CD4-positive, alpha-beta T cell treated with Interferon alpha-2 for 1 hour (primary cell): ENCODE measurements around the gene LONRF3.

ENCODE experiments used
- DNase-seq, 2 donors: peaks; one replicate each; pipeline ENCODE4 v3.0.0-alpha.2; 2020 to 2022

Gene LONRF3

DNA sequence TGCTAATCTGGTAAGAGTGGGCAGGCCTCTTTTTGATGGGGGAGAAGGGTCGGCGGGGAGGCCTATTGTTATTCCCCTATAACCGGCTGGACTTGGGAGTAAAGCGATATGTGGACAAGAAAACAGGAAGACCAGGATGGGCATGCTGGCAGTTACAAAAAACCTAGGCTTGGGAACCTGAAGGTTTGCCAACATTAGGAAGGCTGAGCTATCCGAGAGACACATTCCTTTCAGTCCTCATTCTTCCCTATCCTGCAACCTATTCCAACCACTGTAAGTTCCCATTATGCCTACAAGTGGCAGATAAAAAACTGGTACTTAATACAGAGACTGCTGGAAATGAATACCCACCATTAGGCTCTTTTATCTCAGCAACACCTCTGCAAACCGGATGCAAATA lies 66.0 kb downstream of the LONRF3 start:
- no peak for DNase-seq

GRCh38 chrX:119041175-119041574 lies 66.8 kb downstream of the LONRF3 start:
- DNase-seq: peak in 1 of 2 donors; percentile 16

GRCh38 chrX:119042040-119042439 lies 67.6 kb downstream of the LONRF3 start:
- no peak for DNase-seq

- DNase-seq: no peak
Measured at GRCh38 chrX:119042996-119043395, 68.6 kb downstream of the LONRF3 start.

- no peak for DNase-seq
Measured at GRCh38 chrX:119045884-119046283, 71.5 kb downstream of the LONRF3 start.

DNA sequence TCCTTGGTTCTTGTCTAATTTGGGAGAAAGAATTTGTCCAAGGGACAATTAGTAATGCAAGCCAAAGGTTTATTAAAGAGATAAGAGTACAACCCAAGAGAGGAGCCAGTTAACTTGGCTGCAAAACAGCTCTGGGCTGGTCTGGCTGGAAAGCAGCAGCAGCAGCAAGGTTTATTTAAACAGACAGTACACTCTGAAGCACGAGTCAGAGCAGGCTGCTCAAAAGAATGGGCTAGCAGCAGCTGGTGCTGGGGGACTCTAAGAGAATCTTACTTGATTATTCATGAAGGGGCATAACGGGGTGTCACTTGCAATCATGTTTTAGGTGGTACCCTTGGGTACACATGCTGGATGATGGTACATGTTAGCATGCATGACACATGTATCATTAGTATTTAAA lies 81.3 kb downstream of the LONRF3 start:
- DNase-seq: no peak

DNA sequence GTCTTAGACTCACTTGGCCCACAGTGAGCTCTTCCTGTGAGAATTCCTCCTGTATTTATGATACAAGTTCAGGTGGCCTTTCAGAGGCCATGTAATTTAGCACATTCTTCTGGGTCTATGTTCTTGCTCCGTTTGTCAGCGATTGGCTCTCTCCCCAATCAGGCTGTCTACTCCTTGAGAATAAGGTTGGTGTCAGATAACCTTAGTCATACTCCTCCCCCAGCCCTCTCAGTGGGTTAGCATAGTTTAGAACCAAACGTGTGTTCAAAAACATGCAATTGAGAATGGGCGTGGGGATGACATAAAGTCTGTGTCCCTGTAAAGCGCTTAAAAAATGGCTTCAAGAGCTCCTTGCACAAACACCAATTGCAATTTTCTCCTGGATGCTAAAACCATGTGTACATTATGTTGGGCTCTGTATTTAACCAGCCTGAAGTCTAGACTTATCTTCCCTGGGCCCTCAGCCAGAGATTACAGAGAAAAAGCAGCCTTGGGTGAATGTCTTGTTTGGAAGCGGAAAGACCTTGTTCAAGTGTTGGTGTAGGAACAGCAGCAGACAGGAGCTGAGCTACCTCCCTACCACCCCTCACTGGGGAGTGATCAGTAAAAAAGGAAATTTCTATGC lies 88.4 kb downstream of the LONRF3 start:
- no peak for DNase-seq

GRCh38 chrX:119063428-119063827 lies 89.0 kb downstream of the LONRF3 start:
- no peak for DNase-seq

DNA sequence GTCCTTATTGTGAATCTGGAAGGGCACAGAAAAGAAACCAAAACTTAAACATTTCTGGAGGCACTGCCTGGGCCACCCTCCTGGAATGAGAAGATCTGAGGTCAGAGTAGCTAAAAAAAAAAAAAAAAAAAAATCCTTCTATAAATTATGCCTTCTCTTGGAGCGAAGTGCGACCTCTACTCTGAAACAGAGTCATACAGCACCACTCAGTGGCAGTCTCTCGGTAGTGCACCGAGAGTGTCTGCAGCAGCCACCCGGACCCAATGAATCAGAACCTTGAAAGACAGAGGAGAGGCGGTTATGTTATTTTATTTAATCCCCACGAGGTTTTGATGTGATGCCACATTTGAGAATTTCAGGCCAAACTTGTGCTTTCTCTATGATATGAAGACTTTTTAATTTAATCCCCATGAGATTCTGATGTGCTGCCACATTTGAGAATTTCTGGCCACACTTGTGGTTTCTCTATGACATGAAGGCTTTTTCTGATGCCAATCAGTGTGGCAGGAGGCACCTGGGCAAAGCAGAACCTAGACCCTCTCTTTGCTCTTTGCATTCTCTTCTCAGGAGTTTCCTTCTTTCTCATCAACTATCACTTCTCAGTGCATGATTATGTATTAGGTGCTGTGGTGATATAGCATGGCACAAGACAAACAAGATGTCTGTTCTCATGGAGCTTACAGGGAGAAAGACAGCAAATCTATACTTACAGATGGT lies 92.8 kb downstream of the LONRF3 start:
- peak; percentile 29 to 41 for DNase-seq
